ENCODE data around the gene PLPP1. TPM values are rescaled to one million over a fixed set of nuclear protein-coding genes. Genes with fewer than 3 reads are reported as not detected.

The PLPP1 gene
- total RNA-seq, 4 donors from 2014 or later, result 73.1 to 116 (median 89.6) TPM

DNA sequence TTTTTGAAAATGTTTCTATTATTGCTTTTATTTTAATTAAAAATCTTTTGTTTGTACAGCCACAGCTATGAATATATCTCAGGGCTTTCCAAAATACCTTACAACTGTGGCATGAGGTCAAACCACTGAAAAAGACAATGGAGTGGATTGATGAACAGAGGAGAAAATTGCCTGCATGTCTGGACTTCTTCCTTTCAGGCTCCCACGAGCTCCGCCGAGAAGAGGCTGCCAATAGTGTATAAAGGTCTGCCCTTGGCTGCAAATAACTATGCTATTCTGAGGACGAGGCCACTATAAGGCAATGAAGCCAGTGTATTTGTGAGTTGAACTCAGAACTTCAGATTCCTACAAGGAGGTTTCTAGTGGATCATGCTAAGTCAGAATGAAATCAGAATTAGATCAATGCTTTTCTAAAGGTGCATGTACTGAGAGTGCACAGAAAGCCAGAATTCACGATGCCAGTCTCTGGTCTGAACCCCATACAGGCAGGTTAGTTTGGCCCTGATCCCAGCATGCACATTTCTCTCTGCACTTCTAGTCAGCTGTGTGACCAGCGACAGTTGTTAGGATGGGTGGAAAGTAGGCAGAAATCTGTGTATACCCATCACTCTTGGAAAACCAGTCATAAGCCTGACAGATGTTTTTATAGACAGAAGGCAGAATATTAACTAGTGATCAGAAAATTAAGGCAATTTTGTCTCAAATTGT is 42.7 kb upstream of the PLPP1 start:
- TF ChIP-seq POLR2A (IDR thresholded peaks at IDR 0.05), result no peak
- TF ChIP-seq, protein P1, sequence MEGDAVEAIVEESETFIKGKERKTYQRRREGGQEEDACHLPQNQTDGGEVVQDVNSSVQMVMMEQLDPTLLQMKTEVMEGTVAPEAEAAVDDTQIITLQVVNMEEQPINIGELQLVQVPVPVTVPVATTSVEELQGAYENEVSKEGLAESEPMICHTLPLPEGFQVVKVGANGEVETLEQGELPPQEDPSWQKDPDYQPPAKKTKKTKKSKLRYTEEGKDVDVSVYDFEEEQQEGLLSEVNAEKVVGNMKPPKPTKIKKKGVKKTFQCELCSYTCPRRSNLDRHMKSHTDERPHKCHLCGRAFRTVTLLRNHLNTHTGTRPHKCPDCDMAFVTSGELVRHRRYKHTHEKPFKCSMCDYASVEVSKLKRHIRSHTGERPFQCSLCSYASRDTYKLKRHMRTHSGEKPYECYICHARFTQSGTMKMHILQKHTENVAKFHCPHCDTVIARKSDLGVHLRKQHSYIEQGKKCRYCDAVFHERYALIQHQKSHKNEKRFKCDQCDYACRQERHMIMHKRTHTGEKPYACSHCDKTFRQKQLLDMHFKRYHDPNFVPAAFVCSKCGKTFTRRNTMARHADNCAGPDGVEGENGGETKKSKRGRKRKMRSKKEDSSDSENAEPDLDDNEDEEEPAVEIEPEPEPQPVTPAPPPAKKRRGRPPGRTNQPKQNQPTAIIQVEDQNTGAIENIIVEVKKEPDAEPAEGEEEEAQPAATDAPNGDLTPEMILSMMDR (IDR thresholded peaks at IDR 0.05), result no peak
- intact Hi-C loops (cut with DNase I; ENCODE audit: low total_unique reads), result no loop called here
- H3K4me3 ChIP-seq (ENCODE audit: low read depth, poor library complexity, severe bottlenecking), result no peak overlapping the region
- DNase-seq (ENCODE audit: low spot score in 2 of 2), result no peak
- WGBS, 2 donors, result 19 to 24% methylated on average over 6 of the region's 6 CpGs

GRCh38 chr5:55576661-55577060 is 41.9 kb upstream of the PLPP1 start:
- 48 to 51% methylated on average over 2 of the region's 2 CpGs for WGBS, 2 donors
- intact Hi-C loops (cut with DNase I; ENCODE audit: low total_unique reads), result no loop called here
- no peak overlapping the region for H3K4me3 ChIP-seq (ENCODE audit: low read depth, poor library complexity, severe bottlenecking)
- DNase-seq (ENCODE audit: low spot score in 2 of 2), result no peak
- TF ChIP-seq, protein P1 (IDR thresholded peaks at IDR 0.05), result no peak
- TF ChIP-seq POLR2A (IDR thresholded peaks at IDR 0.05), result no peak

- no peak for DNase-seq (ENCODE audit: low spot score in 2 of 2)
- intact Hi-C loops (cut with DNase I; ENCODE audit: low total_unique reads), result no loop called here
- H3K4me3 ChIP-seq (ENCODE audit: low read depth, poor library complexity, severe bottlenecking), result no peak overlapping the region
- no peak for TF ChIP-seq POLR2A (IDR thresholded peaks at IDR 0.05)
- TF ChIP-seq, protein P1 (IDR thresholded peaks at IDR 0.05), result no peak
- 86% methylated on average over 8 of the region's 8 CpGs for WGBS, 2 donors
These were observed 41.2 kb upstream of the PLPP1 start for GRCh38 chr5:55575815-55576583.

DNA sequence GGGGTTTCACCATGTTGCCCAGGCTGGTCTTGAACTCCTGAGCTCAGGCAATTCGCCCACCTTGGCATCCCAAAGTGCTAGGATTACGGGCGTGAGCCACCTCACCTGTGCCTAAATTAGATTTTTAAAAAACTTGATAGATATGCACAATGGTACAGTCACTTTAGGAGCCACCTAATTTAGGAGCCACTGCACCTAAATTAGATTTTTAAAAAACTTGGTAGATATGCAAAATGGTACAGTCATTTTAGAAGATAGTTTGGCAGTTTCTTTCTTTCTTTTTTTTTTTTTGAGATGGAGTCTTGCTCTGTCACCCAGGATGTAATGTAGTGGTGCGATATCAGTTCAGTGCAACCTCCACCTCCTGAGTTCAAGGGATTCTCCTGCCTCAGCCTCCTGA is 37.8 kb upstream of the PLPP1 start:
- intact Hi-C loops (cut with DNase I; ENCODE audit: low total_unique reads), result no loop called here
- H3K4me3 ChIP-seq (ENCODE audit: low read depth, poor library complexity, severe bottlenecking), result no peak overlapping the region
- 89 to 98% methylated on average over 4 of the region's 4 CpGs for WGBS, 2 donors
- DNase-seq (ENCODE audit: low spot score in 2 of 2), result no peak
- TF ChIP-seq POLR2A (IDR thresholded peaks at IDR 0.05), result no peak
- TF ChIP-seq, protein P1 (IDR thresholded peaks at IDR 0.05), result no peak

DNA sequence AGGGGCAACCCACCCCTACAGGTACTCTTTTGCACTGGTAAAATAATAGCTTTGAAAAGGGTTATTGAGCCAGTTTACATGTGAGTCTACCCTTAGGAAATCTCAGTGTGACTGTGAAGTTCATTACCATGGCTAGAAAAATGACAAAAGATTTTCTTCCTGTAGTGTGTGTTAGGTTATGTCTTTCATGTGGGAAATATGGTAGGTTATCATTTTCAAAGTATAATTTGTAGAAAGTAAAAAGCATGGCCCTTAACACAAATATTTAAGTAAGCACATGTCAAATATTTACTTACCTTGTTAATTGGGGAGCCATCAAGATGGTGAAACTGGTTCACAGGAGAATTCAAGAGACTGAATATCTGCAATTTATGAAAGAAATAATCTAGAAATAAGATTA is 37.3 kb upstream of the PLPP1 start:
- no peak for DNase-seq (ENCODE audit: low spot score in 2 of 2)
- H3K4me3 ChIP-seq (ENCODE audit: low read depth, poor library complexity, severe bottlenecking), result no peak overlapping the region
- no peak for TF ChIP-seq POLR2A (IDR thresholded peaks at IDR 0.05)
- TF ChIP-seq, protein P1 (IDR thresholded peaks at IDR 0.05), result no peak
- intact Hi-C loops (cut with DNase I; ENCODE audit: low total_unique reads), result no loop called here
